Right lobe of liver (tissue), 6 donors: ENCODE measurements around the gene IGLL5. TPM values are rescaled to one million over a fixed set of nuclear protein-coding genes. Genes with fewer than 3 reads are reported as not detected.

Experiments used
- ATAC-seq, 4 donors: fragments of 200-7000 bp; cut with Tn5 transposase; one replicate each; pipeline ENCODE4 v1.9.1; 2020; ENCODE audit warnings: mild to moderate bottlenecking in 4 of 4, moderate library complexity in 4 of 4
- DNase-seq, 3 donors: peaks; one replicate each; pipeline ENCODE4 v3.0.0-alpha.2; 2020
- H3K27ac ChIP-seq, 3 donors: fragments of 200-600 bp; one replicate each; pipeline ENCODE4 v1.8.0; 2022
- H3K27me3 ChIP-seq, 2 donors: fragments of 200-600 bp; one replicate each; pipeline ENCODE4 v1.8.0; 2022
- H3K36me3 ChIP-seq, 4 donors: fragments of 200-600 bp; sonication (generic) in 1 of 4; one replicate each; pipeline versions ENCODE4 v1.5.1 to v1.8.0; 2017 to 2022; ENCODE audit warnings: control low read depth in 1 of 4
- H3K4me1 ChIP-seq, 4 donors: fragments of 200-600 bp; sonication (generic) in 1 of 4; one replicate each; pipeline versions ENCODE4 v1.5.1 to v1.8.0; 2017 to 2022; ENCODE audit warnings: control low read depth in 1 of 4
- H3K4me3 ChIP-seq, 3 donors: fragments of 200-600 bp; one replicate each; pipeline ENCODE4 v1.8.0; 2022
- H3K9me3 ChIP-seq, 4 donors: fragments of 200-600 bp; sonication (generic) in 1 of 4; one replicate each; pipeline versions ENCODE4 v1.5.1 to v1.8.0; 2017 to 2022; ENCODE audit warnings: control low read depth in 1 of 4
- POLR2A ChIP-seq: fragments of 450-650 bp; IDR thresholded peaks from one replicate; pipeline ENCODE4 v1.6.1; 2017; ENCODE audit warnings: antibody characterized with exemption, mild to moderate bottlenecking
- WGBS: methylation state at CpG from one replicate; pipeline ENCODE4 v1.1.6; 2018; ENCODE audit warnings: low coverage, low lambda C conversion rate; ENCODE audit not compliant: insufficient coverage; ENCODE audit errors: missing lambda C conversion rate; 5-methylcytosine and 5-hydroxymethylcytosine counted together
- intact Hi-C, 2 donors: fragments of 100-400 bp; cut with DNase I; formaldehyde crosslinking; loops; one replicate each; pipeline versions ENCODE4 v1.11.2 to v1.14.1; 2022
- total RNA-seq, 6 experiments: library from RNA; depleted of rRNA in 2 of 6; stranded (reverse); fragments of >200 nt in 2 of 6; fragmentation: NEBNext Ultra II Directional in 3 of 6; extraction: Animal tissue kit (Norgen Biotek cat#: 25700) in 3 of 6; gene quantifications; one replicate each; pipeline versions ENCODE4 v1.1.0 to v1.2.4, GENCODE V29; 2016 to 2023
- TF ChIP-seq, protein P1 (sequence below), 4 donors: fragments of 200-600 bp in 3 of 4; fragments of 450-650 bp in 1 of 4; IDR thresholded peaks; one replicate each; pipeline versions ENCODE4 v1.5.1 to v1.8.0; 2016 to 2022; ENCODE audit warnings: antibody characterized with exemption in 4 of 4, mild to moderate bottlenecking in 2 of 4
- donor health status: DM: no; HTN: yes; CAD: no.
- donor health status: DM: no; HTN: no; CAD: no.
- donor health status: DM: no; HTN: no; CAD: no.
- donor health status: DM: no; HTN: yes; CAD: no.
- donor health status: DM: no; HTN: yes; CAD: no.

Gene IGLL5
- total RNA-seq, 6 experiments from 2014 or later = 1.6 to 4.1 (median 3.1) TPM

DNA sequence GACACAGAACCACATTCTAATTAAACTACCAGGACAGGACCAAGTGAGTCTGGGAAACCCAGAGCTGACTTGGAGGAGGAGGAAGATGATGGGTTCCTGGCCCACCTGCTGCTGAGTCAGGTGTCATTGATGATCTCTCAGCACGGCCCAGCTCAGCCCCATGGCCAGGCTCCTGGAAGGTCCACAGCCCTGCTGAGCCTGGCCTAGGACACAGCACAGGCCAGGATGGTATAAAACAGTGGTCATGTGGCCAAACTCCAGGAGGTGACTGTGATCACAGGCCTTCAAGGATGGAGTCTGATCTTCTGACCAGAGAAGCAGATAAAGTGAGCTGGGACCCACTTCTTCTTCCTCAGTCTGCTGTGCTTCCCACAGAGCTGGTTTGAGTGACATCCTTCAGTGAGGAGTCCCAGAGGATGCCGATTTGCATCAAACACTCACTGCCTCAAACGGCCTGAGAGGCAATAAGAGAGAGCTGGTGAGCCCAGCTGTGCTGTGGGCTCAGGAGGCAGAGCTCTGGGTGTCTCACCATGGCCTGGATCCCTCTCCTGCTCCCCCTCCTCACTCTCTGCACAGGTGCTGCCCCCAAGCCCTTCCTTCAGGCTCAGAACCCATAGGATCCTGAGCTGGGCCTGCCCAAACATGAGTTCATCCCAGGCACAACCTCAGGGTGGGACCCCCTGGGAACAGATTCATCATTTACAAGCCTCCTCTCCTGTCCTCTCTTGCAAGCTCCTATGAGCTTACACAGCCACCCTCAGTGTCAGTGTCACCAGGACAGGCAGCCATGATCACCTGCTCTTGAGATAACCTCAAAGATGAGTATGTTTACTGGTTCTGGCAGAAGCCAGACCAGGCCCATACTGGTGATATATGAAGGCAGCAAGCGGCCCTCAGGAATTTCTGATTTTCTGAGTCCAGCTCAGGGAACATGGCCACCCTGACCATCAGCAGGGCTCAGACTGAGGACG lies 37.7 kb upstream of the IGLL5 start:
- H3K27me3 ChIP-seq = no peaks in the 10 kb centered on the region
- TF ChIP-seq, protein P1, sequence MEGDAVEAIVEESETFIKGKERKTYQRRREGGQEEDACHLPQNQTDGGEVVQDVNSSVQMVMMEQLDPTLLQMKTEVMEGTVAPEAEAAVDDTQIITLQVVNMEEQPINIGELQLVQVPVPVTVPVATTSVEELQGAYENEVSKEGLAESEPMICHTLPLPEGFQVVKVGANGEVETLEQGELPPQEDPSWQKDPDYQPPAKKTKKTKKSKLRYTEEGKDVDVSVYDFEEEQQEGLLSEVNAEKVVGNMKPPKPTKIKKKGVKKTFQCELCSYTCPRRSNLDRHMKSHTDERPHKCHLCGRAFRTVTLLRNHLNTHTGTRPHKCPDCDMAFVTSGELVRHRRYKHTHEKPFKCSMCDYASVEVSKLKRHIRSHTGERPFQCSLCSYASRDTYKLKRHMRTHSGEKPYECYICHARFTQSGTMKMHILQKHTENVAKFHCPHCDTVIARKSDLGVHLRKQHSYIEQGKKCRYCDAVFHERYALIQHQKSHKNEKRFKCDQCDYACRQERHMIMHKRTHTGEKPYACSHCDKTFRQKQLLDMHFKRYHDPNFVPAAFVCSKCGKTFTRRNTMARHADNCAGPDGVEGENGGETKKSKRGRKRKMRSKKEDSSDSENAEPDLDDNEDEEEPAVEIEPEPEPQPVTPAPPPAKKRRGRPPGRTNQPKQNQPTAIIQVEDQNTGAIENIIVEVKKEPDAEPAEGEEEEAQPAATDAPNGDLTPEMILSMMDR (IDR thresholded peaks at IDR 0.05) = no peak
- no peak for TF ChIP-seq POLR2A
- DNase-seq (no peak), ATAC-seq (no peak)
- H3K9me3 ChIP-seq = no peaks in the 10 kb centered on the region
- H3K4me1 ChIP-seq = no peaks in the 10 kb centered on the region
- intact Hi-C loops = no loop called here
- no peak overlapping the region for H3K4me3 ChIP-seq
- WGBS = 67% methylated on average over 1 of the region's 5 CpGs
- no peak overlapping the region for H3K27ac ChIP-seq
- no peaks in the 10 kb centered on the region for H3K36me3 ChIP-seq

DNA sequence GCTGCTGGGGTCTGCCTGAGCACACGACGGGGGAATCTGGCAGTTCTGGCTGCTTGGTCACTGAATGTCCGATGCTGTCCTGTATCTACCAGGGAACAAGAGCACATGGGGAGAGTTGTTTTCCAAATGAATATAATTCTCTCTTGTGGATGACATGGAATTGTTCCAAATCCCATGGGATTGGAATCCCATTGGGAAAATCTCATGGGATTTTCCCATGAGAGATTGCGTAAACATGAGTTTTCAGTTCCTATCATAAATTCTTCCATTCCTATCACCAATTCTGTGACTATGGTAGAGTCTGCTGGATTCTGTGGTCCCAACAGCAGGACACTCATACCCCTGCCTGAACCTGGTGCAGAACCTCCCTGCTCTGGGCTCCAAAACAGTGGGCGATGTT lies 35.6 kb upstream of the IGLL5 start:
- no peak overlapping the region for H3K4me3 ChIP-seq
- H3K27ac ChIP-seq = no peak overlapping the region
- no peak for DNase-seq
- no peaks in the 10 kb centered on the region for H3K9me3 ChIP-seq
- no peaks in the 10 kb centered on the region for H3K36me3 ChIP-seq
- TF ChIP-seq POLR2A = no peak
- TF ChIP-seq, protein P1 (IDR thresholded peaks at IDR 0.05) = no peak
- 78% methylated on average over 4 of the region's 5 CpGs for WGBS
- H3K27me3 ChIP-seq = no peaks in the 10 kb centered on the region
- intact Hi-C loops = no loop called here
- ATAC-seq = no peak
- no peaks in the 10 kb centered on the region for H3K4me1 ChIP-seq

DNA sequence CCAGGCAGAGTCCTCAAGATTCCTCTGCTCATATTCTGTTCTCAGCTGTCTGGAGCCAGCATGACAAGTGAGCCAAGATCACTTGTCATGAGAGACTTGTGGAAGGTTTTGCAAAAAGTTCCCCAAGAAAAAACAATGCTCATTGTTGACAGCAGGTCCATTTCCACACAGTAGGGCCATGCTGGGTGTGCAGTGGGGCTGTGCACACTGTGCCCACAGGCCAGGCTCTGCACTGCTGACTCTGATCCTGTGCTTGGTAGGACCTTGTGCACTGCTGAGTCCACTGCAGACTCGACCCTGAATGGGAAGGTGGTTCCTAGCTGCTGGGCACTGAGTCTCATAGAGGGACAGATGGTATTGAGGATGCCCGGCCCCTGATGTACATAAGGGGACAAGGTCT lies 33.9 kb upstream of the IGLL5 start:
- intact Hi-C loops = no loop called here

DNA sequence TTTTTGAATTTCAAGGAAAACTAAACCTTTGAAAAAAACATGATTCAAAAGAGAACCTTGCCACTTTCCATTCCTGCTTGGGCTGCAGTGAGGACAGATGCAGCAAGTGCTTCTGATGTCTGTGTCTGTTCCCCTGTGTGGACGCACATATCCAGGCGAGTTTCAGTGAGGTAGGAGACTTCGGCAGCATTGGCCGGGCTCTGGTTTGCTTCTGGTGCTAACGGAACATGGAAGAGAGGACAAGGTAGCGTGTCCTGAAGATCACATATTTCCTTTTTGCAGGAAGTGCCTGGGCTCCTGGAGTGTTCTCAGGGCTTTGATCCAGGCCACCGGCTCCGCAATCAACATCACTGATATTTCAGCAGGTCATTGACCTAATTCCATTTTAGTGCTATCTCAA lies 33.1 kb upstream of the IGLL5 start:
- no peaks in the 10 kb centered on the region for H3K36me3 ChIP-seq
- no peaks in the 10 kb centered on the region for H3K4me1 ChIP-seq
- WGBS = 49% methylated on average over 8 of the region's 8 CpGs
- H3K27ac ChIP-seq = no peak overlapping the region
- H3K4me3 ChIP-seq = no peak overlapping the region
- DNase-seq (no peak), ATAC-seq (no peak)
- TF ChIP-seq, protein P1 (IDR thresholded peaks at IDR 0.05) = no peak
- no peak for TF ChIP-seq POLR2A
- intact Hi-C loops = no loop called here
- H3K9me3 ChIP-seq = no peaks in the 10 kb centered on the region
- no peaks in the 10 kb centered on the region for H3K27me3 ChIP-seq

More for the DNA sequence above, 33.9 kb upstream of the IGLL5 start:
- Histone ChIP-seq H3K9me3 (no peaks in the 10 kb centered on the region), H3K27ac (no peak overlapping the region), H3K4me3 (no peak overlapping the region), H3K4me1 (no peaks in the 10 kb centered on the region), H3K36me3 (no peaks in the 10 kb centered on the region), H3K27me3 (no peaks in the 10 kb centered on the region)
- ATAC-seq = no peak
- no peak for DNase-seq
- TF ChIP-seq, protein P1 (IDR thresholded peaks at IDR 0.05) = no peak
- no peak for TF ChIP-seq POLR2A
- 60% methylated on average over 2 of the region's 2 CpGs for WGBS
